GM18508 (cell line): ENCODE results near the gene RBM4B.

ENCODE experiments used
- ATAC-seq: cut with Tn5 transposase; IDR thresholded peaks from one replicate; pipeline ENCODE4 v1.9.1; 2021; ENCODE audit warnings: moderate number of reproducible peaks; ENCODE audit not compliant: insufficient read depth, unreplicated experiment

RBM4B gene

DNA sequence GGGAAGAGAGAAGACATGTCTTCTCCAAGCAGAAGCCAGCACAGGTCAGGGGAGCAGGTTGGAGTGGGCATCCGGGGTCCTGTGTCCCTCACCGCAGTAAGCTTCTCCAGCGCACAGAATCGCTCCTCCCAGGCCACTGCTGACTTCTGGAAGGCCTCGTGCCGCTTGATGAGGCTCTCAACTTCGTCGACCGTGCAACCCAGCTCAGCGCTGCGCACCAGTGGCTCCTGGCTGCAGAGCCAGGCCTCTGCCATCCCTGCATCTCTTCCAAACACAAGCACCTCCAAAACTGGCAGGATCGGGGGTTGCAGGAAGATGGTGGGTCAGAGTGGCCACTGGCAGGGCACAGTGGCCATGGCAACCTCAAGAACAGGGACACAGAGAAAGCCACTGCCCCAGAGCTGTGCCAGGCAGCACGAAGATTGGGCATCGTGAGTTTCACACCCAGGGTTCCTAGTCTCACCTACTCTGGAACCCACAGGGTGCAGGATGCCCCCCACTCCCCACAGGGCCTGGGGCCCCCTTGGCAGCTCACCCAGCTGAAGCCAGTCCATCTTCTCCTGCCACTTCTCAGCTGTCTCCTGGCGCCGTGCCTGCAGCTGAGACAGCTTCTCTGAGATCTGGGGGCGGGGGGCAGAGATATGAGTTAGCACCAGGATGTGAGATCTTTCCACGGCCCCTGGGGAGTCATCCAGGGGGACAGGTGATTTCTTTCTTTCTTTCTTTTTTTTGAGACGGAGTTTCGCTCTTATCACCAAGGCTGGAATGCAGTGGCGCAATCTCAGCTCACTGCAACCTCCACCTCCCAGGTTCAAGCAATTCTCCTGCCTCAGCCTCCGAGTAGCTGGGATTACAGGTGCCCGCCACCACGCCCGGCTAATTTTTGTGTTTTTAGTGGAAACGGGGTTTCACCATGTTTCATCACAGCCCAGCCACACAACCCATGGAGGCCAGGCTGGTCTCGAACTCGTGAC lies 11.2 kb upstream of the RBM4B start:
- no peak for ATAC-seq

DNA sequence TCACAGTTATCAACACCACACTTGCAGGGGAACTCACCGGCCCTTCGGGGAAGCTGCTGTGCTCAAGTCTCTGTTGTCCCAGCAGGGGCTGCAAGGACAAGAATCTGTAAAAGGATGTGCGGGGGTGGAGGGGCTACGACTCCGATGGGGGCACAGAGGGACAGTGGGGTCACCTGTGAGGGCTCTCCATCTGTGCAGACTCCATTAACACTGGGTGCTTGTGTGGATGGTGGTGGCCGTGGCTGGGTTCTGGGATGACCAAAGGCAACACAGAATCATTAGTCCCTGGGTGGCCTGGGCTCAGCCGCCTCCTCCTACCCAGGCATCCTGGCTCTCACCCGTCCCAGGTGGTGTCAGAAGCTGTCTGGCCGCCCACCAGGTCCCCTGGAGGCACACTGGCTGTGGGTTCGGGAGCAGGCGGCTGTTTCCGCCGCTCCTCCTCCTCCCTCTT lies 10.2 kb upstream of the RBM4B start:
- no peak for ATAC-seq

DNA sequence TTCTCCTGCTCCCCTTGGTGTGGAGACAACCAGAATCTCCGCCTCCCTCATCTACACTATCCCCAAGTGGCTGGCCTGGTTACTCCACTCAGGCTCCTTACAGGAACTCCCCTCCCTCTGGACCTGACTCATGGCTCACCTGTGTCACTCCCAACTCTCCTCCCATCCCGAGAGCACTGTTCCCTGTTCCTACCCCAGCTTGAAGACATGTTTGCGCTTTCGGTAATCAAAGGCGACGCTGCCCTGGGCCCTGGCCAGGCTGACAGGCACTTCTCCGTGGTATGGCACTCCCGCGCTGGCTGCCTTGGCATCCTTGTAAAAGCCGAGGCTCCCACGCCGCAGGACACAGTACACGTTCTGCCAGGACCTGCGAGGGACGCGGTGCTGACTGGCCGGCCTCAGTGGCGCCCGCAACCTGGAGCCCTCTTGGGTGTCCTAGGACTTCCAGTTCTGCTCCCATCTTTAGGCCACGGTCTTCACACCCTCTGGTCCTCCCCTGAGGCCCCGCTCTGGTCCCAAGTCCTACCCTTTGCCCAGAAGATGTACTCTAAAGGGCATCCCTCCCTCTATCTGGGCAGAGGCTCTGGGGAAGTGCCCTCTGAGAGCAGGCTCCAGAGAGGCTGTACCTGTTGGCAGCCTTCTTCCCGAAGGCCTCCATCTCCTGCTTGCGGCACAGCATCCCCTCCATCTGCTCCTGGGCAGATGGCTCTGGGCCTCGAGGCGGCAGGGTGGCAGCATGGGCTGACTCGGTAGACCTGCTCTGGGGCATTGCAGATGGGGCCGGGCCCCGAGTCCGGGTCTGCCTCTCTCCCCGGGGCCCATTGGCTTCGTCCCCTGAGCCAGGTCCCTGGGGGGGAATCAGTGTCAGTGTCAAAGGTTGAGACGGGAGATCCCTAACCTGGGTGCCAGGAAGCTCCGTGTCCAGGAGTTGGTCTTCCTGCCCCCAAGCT lies 9.4 kb upstream of the RBM4B start:
- no peak for ATAC-seq

DNA sequence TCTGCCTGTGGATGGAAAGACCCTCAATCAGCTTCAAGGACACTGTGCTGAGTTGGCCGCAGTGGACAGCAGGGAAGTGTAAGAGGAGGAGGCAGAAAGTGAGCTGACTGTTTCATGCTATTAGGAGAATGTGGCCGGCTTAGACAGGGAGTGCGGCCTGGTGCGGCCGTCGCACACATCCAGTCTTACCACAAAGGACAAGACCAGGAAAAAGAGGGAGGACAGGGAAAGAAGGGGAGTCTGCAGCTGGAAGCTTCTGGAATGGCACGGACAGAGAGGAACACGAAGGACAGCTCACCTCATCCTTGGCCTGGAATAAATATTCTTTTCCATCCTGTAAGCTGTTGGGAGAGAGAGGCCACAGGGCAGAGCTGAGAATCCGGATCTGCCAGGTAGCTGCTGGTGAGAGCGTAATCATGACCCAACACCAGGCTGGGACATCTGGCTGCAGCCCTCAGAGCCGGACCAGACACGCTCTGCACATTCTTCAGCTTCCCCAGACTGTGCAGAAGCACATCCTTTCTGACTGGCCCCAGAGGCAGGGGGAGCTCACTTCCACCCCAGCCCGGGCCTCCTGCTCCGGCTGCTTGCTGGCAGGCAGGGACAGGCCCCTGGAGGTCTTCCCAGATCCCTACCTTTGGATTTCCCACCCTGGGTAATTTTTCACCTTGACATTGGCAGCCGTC lies 8.6 kb upstream of the RBM4B start:
- no peak for ATAC-seq

DNA sequence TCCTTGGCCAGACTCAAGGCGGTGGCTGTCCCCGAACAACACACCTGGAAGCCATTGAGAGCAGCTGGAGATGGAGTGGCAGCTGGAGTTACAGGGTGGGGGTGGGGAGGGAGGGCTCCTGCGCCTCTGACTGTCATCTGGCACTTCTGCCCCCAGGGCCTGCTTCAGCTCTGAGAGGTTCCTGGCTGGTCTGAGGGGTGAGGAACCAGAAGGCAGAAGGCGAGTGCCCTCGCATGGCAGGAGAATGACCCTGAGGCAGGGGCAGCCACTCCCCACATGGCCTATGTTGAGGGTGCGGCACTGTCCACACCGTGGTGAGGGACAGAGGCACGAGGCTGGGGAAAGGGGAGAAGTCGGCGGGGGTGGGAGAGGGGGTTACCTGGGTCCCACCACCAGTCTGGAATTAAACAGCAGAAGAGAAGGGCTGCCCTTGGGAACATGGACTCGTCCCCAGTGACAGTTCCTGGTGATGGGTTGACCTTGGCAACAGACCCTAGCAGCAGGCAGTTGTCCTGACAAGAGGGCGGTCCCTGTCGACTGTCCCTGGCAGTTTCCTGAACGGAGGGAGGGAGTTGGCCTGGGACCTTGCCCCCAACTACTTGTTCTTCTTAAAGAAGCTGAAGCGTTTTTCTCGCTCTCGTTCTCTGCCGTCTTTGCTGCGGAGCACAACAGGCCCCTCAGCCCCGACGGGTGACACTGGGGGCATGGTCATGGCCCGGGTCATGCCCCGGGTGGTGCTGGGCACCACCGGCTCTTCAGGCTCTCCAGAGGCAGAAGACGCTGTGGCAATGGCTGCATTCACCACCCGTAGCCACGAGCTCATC lies 7.8 kb upstream of the RBM4B start:
- ATAC-seq = no peak

DNA sequence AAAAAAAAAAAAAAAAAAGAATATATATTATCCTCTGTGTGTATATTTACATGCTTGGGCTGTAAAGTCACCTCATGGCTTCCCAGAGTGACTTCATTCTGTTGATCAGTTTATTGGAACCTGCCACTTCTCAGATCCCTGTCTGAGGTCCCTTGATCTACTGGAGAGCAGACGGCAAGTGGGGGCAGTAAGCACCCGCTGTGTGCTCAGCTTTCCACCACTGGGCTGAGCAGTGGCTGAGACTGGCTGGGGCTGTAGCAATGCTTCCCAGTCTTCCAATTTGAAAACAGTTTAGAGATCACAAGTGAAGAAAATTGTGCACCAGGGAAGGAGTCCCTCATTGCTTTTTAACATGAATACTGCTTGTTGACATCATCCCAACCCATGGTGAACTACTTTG lies 6.9 kb upstream of the RBM4B start:
- no peak for ATAC-seq

DNA sequence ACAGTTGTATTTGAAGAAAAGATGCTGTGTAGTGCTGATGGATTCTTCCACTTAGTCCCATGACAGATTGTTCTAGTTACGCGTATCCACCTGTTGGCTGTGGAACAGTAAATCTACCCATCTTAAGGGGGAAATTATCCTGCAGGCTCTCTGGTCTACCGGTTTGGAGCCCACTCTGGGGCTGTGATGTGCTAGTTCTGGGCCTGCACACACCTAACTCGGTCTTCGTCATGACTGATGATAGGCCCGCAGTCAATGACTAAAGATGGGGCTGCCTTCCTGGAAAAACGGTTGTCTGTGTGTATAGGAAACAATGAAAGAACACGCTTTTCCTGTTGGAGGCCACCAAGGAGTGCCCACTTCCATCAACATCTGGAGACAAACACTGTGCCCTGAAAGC lies 6.2 kb upstream of the RBM4B start:
- ATAC-seq = no peak

DNA sequence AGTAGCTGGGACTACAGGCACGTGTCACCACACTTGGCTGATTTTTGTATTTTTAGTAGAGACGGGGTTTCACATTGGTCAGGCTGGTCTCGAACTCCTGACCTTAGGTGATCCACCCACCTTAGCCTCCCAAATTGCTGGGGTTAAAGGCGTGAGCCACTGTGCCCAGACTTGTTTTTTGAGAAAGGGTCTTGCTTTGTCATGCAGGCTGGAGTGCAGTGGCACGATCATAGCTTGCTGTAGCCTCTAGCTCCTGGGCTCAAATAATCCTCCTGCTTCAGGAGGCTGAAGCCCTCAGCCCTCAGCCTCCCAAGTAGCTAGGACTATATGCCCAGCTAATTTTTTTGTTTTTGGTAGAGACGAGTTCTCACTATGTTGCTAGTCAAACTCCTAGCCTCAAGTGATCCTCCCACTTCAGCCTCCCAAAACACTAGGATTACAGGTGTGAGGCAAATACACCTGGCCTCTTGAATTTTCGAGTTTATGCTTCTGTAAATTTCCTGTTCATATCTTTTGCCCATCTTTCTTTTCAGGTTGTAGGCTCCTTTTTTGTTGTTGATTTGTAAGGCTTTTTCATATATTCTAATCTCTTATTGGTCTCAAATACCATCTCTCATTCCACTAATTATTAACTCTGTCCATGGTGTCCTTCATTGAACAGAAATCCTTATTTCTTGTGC lies 3.4 kb upstream of the RBM4B start:
- ATAC-seq = no peak

DNA sequence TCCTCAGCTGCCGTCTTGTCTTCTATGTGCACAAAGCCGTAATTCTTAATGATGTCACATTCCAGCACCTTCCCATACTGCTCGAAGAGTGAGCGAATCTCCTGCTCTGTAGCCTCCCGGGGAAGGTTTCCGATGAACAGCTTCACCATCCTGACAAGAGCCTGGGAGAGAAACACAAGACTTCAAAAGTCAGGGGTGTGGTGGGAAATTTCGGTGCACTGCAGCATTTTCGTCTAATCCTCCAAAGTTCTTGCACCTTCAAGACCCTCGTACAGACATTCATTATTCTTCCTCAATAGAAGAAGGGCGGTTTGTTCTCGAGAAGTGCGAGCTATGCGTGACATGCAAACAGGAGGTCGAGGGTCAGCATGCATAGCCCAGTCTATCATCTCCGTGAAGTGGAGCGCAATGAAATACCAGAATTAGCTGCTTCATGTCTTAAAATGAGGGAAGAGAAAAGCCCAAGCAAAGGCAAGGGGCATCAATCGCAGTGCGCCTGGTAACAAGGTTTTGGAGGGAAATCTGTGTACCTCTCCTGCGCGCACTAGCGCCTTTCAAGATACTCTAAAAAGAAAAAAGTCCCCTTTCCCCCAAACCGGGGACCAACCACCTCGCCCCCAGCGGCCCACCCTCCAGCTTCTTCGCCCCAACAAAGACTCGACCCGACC lies 622 bp downstream of the RBM4B start:
- no peak for ATAC-seq

DNA sequence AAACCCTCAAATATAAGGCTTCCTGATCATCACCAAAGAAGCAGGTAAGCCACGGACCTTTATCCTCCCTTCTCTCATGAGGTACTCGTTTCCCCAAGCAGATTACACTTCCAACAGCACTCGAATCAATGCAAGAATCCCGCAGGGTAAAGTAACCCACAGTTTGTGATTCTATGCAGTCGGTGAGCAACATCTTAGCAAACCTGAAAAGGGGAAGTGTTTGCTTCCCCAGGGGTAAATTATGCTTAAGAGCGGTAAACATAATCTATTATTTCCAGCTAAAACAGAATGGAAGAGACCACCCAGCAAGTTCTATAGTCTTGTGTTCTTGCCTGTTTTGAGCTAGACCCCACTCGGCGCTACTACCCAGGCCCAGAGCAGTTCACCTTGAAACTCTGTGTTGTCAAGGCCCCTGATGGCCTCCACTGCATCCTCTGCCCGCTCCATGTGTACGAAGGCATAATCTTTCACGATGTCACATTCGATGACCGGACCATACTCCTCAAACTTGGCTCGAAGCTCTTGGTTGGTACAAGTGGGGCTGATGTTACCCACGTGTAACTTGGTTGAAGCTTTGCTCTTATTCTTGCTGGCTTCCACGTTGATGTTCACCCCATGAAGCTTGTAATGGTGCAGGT lies 1.3 kb downstream of the RBM4B start:
- no peak for ATAC-seq

DNA sequence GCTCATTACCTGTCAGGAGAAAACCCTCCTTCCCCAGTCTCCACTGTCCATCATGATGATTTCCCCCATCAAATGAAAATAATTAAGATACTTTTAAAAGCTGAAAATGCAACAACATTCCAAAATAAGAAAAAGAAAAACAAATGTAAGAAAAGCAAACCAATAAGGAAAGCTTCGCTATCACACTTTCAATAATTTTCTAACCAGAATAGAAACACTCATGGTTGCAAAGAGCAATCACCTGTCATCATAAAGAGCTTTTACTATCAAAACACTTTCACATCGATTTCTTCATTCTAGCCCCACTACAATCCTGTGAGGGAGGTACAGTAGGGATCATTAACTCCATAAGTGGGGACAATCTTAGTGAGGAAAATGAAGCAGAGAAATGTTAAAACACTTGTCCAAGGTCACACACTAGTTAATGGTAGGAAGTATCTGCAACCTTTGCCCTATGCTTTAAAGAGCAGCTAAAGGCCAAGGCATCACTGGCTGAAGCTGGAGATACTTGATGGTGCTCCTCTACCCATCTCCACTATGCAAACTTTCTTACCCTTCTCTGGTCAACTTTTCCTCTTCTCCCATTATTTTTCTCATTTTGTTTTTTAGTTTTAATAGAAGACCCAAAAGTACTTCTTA lies 2.6 kb downstream of the RBM4B start:
- ATAC-seq = no peak

DNA sequence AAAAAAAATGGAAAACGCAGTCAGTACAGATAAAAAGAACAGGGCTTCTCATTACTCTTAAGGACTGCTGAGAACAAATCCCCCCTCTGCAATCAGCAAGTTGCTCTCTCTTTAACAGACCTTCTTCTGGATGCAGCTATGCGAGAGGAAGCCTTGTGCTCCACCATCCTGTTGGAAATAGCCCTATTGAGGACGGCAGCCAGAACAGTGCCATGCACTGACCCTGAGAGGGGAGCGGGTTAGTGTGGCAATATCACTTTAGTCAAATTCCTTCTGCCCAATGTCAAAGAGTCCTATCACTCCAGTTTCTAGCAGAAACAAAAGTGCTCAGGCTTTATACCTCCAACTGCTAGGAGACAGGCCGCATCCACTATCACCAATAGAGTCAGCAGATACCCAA lies 6.9 kb downstream of the RBM4B start:
- ATAC-seq = no peak

DNA sequence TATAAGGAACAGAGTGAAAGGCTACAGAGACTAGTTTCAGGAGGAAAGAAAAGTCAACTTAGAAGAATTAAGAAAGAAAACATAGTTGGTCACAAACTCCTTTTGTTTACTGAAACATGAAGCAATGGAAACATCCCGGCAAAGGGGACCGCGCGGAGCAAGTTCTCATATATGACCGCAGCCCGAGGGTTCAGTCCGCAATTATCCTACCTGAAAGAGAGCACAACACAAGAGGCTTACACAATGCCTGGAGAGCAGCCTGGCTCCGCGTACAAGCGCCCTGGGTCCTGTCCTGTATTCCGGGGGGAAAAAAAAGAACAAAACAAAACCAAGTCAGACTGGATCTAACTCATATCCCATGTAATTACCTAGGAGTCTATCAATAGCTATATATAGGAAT lies 12.3 kb downstream of the RBM4B start:
- no peak for ATAC-seq

DNA sequence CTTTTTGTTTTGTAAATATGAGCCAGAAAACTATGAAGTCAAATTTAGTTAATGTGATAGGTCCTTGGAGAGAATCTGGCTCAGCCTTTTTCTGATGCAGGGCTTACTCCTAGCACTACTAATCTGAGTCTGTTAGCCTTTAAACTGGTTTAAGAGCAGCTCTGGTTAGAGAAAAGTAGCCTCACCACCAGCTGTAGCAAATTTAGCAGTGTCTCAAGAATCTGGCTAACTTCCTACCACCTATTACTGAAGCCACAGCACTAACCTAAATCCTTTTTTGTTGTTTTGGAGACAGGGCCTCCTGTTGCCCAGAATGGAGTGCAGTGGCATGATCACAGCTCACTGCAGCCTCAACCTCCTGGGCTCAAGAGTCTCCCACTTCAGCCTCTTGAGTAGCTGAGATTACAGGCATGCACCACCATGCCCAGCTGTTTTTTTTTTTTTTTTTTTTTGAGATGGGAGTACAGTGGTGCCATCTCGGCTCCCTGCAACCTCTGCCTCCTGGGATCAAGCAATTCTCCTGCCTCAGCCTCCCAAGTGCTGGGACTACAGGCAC lies 13.9 kb downstream of the RBM4B start:
- no peak for ATAC-seq

DNA sequence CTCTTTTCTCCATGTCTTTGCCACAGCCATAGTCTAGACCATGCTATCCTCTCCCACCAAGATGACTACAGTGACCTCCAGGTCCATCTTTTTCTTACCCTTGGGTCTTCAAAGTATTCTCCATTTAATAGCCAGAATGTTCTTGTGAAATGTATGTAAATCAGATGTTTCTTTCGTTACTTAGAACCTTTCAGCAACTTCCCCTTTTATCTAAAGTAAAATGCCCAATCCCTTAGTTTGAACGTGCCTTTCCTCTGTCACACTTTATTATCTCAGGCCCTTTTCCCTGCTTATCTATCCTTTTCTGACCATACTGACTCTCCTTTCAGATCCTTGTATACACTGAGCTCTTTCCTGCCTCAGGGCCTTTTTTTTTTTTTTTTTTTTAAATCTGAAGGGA lies 17.9 kb downstream of the RBM4B start:
- no peak for ATAC-seq

DNA sequence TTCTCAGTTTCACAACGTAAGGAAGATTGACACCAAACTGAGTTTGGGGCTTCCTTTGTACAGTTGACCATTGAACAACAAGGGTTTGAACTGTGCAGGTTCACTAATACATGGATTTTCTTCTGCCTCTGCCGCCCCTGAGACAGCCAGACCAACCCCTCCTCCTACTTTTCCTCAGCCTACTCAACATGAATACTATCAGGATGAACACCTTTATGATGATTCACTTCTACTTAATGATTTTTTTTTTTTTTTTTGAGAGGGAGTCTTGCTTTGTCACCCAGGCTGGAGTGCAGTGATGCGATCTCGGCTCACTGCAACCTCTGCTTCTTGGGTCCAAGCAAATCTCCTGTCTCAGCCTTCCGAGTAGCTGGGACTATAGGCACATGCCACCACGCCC lies 24.6 kb downstream of the RBM4B start:
- ATAC-seq = no peak

DNA sequence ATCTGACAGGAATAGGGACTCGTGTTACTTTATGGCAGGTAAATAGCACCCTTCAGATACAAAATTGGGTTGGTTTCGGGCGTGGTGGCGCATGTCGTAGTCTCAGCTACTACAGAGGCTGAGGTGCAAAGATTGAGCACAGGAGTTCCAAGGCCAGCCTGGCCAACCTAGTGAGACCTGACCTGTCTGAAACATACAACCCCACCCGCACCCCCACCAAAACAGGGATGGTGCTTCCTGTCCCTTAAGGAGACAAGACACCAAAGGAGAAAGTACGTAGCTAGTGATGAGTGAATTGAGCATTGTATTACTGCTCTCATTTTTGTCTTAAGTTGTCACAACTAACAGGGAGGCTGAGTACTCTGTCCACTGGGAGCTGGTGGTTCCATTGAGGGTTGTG lies 25.0 kb downstream of the RBM4B start:
- no peak for ATAC-seq
